Stimulated activated CD4-positive, alpha-beta T cell treated with anti-CD3 and anti-CD28 coated beads, Interleukin-4, amount 100 ng/mL, for 24 hours (primary cell): ENCODE results near the gene LRRC4B.
A peak's percentile ranks its signal among the peaks of the same experiment; 100 is the strongest.

Source experiments
- DNase-seq: peaks from one replicate; pipeline ENCODE4 v3.0.0-alpha.2; 2020

LRRC4B gene

DNA sequence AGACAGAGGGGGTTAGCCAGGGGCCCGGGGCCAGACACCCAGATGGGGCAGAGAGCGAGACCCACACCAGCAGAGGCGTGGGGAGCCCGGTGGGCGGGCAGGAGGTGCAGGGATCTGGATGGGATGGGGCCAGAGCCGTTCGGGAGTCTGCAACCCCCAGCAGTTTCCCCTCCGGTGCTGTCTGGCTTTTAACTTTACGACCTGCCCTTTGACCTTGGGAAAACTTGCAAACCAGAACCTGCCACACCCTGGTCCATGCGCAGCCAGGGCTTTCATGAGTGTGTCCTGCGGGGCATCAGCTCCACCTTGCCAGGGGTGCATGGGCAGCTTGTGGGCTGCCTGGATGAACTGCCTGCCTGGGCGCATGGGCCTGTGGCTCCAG lies 67.1 kb downstream of the LRRC4B start:
- DNase-seq, result no peak

DNA sequence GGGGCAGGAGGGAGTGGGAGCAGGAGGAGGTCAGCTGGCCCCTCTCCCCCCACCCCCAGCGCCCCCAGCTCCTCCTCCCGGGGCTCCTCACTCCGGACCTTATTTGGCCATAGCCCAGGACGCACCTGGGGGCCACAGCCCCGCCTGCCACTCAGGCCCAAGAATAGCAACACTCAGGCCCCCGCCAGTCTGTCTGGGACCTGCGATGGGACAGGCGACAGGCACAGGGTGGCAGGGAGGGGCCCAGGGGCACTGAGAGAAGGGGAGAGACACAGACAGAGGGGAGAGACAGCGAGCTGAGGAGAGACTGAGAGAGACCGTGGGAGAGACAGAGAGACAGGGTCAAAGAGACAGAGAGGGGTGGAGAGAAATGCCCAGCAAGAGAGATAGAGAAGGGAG lies 67.5 kb downstream of the LRRC4B start:
- no peak for DNase-seq

- no peak for DNase-seq
Measured at GRCh38 chr19:50500060-50500752, 68.0 kb downstream of the LRRC4B start.

DNA sequence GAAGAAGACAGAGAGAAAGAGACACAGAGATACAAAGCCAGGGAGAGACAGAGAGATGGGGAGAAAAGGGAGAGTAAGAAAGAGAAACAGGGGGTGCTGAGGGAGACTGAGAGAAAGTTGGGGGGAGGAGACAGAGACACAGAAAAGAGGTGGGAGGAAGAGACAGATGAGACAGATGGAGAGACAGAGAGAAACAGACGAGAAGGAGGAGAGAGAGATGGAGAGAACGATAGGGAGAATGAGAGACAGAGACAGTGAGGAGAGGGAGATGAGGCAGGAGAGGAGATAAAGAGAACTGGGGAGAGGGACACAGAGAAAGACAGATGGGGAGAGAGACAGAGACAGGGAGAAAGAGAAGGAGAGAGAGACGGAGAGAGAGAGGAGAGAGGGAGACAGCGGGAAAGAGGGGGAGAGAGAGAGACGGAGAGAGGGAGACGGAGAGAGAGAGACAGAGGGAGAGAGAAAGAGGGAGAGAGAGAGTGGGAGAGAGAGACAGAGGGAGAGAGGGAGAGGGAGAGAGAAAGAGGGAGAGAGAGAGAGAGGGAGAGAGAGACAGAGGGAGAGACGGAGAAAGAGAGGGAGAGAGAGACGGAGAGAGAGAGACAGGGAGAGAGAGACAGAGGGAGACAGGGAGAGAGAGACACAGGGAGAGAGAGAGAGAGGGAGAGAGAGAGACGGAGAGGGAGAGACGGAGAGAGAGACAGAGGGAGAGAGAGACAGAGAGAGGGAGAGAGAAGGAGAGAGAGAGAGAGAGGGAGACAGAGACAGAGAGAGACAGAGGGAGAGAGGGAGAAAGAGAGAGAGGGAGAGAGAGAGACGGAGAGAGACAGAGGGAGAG lies 69.8 kb downstream of the LRRC4B start:
- no peak for DNase-seq

GRCh38 chr19:50497022-50497405 lies 71.2 kb downstream of the LRRC4B start:
- no peak for DNase-seq

DNA sequence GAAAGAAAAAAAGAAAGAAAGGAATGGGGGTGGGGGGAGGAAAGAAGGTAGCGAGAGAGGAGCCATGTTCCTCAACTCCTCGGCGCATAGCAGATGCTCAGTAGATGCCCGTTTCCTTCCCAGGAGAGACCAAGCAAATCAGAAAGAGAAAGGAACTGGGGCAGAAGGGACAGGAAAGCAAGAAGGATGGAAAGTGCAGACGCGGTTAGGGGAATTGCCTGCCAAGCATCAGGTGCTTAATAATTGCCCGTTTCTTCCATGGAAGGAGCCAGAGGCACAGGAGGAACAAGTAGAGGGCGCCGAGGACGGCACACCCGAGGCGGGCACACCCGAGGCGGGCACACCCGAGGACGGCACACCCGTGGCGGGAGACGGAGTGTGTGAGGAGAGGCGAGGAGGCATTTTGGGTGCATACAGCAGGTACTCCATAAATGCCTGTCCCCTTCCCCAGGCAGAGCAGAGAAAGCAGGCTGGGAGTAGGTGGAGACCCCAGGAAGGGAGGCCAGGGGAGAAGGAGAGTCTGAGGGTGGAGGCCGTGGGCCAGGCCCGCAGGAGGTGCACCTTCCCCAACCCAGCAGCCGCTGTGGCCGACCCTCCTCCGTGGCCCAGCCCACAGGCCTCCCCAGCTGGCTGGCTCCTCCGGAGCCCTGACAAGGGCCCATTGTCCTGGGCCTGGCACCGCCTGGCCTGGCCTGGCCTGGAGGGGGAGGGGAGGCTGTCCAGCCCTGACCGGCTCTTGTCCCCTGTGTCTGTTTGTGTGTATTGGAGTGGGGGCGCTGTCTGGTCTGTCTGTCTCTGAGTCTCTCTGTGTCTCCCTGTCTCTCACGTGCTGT lies 71.8 kb downstream of the LRRC4B start:
- DNase-seq, result no peak

GRCh38 chr19:50495020-50495531 lies 73.2 kb downstream of the LRRC4B start:
- no peak for DNase-seq

DNA sequence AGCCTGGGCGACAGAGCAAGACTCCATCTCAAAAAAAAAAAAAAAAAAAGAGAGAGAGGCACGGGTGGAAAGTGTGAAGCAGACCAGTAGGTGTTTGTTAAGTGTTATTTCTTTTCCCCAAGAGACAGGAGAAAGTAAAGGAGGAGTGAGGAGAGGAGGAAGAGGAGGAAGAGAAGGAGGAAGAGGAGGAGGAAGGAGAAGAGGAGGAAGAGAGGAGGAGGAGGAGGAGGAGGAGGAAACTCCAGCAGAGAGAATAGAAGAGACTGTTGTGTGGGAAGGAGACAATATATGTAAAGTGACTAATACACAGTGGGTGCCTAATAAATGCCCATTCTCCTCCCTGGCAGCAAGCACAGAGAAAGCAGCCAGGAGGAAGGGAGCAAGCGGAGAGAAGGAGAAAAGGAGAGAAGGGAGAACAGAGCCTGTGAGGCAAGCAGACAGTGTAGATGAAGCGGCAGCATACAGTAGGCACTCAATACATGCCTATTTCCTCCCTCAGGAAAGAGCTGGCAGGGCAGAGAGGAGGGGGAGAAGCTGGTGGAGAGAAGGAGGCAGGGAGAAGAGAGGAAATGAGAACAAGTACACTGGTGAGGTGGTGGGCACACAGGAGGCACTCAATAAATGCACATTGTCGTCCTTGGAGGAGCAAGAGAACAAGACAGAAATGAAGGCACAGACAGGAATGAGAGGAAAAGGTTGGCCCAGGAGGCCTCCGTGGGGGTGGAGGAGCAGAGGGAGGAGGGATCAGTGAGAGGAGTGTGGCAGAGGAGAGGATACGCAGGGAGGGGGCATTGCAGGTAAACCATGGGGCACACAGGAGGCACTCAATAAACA lies 73.8 kb downstream of the LRRC4B start:
- DNase-seq, result no peak

DNA sequence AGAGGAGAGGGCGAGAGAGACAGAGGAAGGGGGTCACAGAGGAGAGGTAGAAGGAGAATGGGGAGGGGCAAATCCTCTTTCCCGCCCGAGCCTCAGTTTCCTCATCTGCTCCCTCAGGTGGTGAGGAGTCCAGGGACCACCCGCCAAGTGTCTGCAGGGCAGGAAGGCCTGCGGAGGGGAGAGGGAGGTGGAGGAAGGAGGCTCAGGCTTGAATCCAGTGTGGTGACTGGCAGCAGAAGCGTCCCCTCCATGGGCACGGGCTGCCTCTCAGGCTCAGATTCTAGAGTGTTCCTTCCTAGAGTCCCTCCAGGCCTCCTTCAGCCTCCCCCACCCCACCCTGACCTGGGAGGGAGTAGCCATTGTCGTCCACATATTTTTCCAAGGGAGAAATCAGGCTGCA lies 75.1 kb downstream of the LRRC4B start:
- no peak for DNase-seq

- peak; percentile 46 for DNase-seq
Measured at GRCh38 chr19:50492303-50493052, 75.8 kb downstream of the LRRC4B start.

- DNase-seq, result no peak
Measured at GRCh38 chr19:50490991-50491472, 77.2 kb downstream of the LRRC4B start.

DNA sequence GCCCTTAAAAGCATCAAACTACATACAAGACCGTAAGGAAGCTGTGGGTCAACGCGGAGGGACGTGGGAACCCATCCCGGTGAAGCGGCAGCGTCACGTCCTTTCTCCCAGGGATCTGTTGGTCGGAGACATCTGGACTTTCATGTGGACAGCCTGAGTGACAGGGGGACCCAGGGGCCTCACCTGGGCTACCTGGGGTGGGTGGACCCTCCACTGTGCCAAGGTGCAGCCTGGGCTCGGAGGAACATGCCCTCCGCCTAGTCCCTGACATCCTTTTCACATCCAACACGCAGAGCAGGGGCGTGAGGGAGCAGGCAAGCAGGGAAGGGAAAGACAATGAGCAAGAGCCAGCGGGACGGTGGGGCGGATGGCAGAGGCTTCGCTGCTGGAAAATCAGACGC lies 77.8 kb downstream of the LRRC4B start:
- DNase-seq, result no peak

DNA sequence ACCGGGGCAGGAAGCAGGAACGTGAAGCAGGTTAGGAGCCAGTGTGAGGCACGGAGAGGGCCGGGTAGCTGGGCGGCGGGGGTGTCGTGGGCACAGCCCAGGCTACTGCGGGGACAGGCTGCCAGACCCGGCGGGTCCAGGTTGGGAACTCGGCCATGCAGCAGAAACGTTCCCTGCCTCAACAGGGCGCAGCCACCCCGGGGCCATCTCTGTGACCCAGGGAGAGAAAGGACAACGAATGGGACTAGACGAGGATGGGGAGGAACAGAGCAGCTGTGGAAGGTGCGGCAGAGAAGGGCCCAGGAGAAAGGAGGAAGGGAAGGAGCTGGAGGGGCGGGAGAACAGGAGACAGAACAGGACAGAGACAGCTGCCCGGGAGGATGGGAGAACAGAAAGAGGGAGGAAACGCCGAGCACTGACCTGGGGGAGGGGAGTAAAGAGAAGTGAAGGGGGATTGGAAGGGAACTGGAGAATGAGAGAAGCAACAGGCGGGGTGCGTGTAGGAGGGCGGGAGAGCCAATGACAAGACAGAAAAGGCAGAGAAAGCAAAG lies 78.7 kb downstream of the LRRC4B start:
- DNase-seq, result no peak

DNA sequence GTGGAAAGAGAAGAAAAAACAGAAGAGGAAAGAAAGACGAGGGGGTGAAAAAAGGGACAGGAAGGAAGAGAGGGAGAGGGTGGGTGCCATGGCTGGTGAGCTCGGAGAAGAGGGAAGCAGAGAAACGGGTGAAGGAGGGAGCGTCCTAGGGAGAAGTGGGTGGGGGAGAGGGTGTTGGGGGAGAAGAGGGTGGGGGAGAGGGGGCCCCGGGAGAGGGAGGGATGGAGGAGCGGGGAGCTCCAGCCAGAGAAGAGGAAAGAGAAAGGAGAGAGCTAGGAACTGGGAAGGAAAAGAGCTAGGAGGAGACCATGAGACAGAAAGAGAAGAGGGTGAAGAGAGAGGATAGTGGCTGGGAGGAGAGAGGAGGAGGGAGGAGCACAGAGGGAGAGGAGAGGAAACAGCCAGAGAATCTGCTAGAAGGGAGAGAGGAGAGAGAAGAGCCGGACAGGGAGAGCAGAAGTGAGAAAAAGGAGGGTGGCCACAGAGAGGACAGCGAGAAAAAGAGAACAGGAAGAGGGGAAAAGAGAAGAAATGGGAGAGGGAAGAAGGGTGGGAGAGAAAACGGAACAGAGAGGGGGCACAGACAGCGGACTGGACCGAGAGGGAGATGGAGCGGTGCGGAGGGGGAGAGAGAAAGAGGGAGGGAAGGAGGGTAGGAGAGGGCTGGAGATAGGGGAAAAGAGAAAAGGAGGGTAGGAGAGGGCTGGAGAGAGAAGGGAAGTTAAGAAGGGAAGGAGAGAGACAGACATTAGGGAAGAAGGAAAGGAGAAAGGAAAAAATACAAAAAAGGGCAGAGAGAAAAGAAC lies 79.6 kb downstream of the LRRC4B start:
- DNase-seq, result no peak

- DNase-seq, result peak; percentile 70
Measured at GRCh38 chr19:50486823-50487515, 81.3 kb downstream of the LRRC4B start.

DNA sequence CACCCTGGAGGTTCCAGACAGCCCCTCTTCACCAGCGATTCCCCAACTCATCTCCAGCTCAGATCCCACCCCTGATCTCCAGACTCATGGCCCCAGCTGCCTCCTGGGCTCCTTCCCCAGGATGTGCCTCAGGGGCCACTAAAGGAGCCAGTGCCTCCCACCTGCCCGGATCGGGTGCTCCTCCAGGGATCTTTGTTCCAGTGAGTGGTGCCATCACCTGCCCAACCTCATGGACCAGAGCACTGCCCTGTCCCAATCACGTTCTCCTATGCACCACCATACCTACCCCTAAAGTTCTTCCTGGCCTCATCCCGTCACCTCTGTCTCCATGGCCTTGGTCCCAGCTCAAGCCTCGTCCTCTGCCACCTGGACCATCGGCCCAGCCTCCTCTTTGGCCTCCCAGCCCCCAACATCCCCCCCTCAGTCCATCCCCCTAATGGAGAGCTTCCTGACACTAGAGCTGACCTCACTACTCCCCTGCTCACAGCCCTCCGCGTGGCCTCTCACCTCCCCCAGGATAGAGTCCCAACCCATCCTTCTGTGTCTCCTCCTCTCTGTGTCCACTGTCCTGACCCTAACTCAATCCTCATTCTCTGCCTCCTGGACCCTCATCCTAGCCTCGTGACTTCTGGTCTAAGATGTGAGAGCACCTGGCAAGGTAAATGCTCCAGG lies 82.8 kb downstream of the LRRC4B start:
- DNase-seq, result no peak

GRCh38 chr19:50482916-50483315 lies 85.3 kb downstream of the LRRC4B start:
- DNase-seq, result no peak

DNA sequence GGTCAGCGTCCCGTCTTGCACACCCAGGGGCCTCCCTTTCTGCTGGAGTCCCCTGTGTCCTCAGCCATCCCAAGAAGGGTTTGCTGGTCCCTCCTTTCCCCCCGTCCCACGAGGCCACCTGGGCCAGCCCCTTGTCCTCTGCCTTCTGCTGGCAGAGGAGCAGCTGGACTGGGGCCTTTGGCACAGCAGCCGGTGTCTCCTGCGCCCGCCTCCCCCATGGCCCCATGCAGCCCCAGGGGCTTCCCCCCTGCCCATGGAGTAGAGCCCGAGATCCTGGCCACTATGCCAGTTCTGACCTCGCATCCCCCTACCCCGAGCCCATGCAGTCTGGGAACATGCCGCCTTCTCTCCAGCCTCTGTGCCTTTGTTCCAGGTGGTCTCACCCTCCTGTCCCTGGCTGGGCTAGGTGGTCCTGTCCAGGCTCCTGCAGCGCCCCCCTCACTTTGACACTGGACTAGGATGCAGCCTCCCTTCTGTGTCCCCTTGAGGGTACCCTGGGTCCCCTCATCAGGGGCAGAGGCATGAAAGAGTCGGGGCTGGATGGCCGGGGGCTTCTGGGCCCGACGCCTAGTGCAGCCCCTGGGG lies 85.9 kb downstream of the LRRC4B start:
- no peak for DNase-seq
